GM18517 (cell line): ENCODE measurements around the gene SMCO4.
"Not testable (repeated sequence)": the region's sequence is repeated elsewhere in the genome, so short reads cannot be mapped to it uniquely, and the experiment has no call there.

Source experiments
- ATAC-seq: cut with Tn5 transposase; IDR thresholded peaks from one replicate; pipeline ENCODE4 v1.9.1; 2021; ENCODE audit warnings: mild to moderate bottlenecking, moderate library complexity; ENCODE audit not compliant: unreplicated experiment

Gene SMCO4

GRCh38 chr11:93480756-93481155 lies 62.4 kb downstream of the SMCO4 start:
- no peak for ATAC-seq

DNA sequence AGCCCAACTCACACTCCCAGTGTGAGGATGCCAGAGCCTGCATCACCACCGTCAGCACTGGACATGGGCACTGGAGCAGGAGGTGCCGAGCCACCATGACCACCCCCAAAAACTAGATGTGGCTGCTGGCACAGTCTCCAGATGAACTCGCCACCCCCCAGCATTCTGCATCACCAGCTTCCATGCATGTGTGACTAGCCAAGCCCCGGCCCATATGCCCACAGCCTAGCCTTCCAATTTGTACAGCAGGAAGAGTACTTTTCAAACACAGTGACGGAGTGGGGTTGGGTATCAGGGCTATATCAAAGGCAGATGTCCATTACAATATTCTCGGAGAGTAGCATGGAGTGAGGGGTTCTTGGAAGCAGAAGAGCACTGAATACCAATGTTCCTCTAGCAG lies 62.9 kb downstream of the SMCO4 start:
- no peak for ATAC-seq

DNA sequence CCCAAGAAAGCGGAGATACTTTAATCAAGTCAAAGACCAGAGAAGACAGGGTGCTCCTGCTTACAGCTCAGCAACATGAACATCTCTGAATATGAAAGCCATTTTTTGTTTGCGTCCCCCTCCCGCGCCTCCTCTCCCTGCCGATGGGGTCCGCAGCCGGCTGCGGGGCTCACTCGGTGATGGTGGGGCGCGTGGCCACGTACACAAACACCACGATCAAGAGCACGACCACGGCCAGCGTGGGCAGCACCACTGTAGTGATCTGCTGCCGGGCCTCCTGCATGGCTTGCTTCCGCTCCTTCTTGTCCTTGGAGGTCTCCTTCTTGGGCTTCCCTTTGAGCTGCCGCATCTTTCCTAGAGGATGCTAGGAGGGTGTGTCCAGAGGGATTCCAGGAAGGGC lies 64.3 kb downstream of the SMCO4 start:
- no peak for ATAC-seq

DNA sequence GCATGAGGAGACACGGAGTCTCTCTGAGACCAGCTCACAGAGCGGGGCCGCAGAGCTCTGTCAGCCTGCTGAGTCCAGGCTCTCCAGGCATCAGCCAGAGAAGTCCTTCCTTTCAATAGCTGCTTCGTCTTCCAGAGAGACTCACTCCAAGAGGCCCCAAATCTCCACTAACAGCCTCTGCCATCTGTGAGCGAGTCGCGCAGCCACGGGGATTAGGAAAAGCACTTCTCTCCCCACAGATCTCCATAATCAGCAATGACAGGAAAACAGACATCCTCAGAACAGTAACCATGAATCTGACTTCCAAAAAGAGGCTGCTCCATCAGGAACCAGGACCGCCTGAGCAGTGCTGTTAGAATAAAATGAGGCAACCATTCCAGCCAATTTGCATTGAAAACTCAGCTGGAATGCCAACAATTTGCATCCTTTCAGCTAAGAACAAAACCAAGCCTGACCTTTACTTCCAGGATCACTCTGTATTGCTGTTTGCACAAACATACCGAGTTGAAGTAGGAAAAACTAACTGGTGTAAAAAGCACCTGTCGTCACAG lies 65.4 kb downstream of the SMCO4 start:
- no peak for ATAC-seq

DNA sequence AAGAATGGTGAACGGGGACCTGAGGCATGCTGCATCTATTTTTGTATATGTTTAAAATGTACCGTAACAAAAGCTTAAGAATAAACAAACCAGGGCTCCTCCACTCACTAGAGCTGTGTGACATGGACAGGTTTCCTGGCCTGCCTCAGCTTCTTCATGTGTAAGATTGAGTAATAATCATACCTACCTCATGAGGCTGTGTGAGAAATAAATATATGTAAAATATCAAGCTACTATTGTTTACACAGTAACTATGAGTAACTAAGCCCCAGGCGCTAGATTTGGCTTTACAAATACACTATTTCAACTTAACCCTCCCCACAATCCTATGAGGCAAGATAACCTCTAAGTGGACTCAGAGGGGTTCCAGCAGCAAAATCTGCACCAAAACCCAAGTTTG lies 66.4 kb downstream of the SMCO4 start:
- no peak for ATAC-seq

GRCh38 chr11:93474123-93474522 lies 69.1 kb downstream of the SMCO4 start:
- ATAC-seq: no peak

DNA sequence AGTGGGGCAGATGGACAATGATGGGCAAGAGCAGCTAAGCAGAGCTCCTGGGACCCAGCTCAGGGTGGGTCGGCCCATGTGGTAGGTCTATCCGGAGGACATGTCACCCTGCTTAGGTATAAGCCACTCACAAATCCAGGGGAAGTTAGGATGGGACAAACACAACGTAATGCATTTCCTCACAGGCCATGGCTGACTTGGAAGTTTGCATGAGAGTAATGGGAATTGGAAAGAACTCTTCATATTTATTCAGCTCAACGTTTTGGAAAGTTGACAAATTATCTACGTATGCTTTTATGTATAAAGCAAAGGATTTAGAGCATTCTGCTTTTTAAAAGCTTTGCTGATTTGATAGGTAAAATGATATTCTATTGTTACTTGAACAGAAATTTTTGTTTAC lies 74.9 kb downstream of the SMCO4 start:
- ATAC-seq: no peak

DNA sequence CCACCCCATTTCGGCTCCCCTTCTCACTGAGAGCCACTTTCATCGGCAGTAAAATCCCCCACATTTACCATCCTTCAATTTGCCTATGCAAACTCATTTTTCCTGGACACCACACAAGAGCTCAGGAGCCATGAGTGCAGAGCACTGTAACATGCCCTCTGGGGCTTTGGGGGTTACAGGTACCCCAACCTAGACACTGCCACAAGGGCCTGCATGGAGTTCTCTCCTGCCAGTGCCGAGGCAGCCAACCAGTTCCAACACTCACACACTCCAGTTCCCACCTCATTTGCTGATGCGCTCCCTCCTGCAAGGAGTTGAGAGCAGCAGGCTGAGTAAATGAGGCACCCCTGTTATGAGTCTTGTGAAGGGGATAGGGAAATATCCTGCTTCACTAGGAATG lies 76.1 kb downstream of the SMCO4 start:
- no peak for ATAC-seq

GRCh38 chr11:93464927-93465540 lies 78.2 kb downstream of the SMCO4 start:
- no peak for ATAC-seq

GRCh38 chr11:93463666-93464065 lies 79.5 kb downstream of the SMCO4 start:
- not testable (repeated sequence) for ATAC-seq

GRCh38 chr11:93458286-93458685 lies 84.9 kb downstream of the SMCO4 start:
- no peak for ATAC-seq

- ATAC-seq: no peak
Measured at GRCh38 chr11:93444617-93445073, 98.5 kb downstream of the SMCO4 start.

- ATAC-seq: not testable (repeated sequence)
Measured at GRCh38 chr11:93443232-93443631, 100.0 kb downstream of the SMCO4 start.

- ATAC-seq: no peak
Measured at GRCh38 chr11:93432247-93432646, 110.9 kb downstream of the SMCO4 start.
